ENCODE measurements around the gene GIMAP8.
"Not testable (repeated sequence)": the region's sequence is repeated elsewhere in the genome, so short reads cannot be mapped to it uniquely, and the experiment has no call there.

GRCh38 chr7:150457064-150457463 is 6.6 kb downstream of the GIMAP8 start:
- TF ChIP-seq CTCF (IDR thresholded peaks at IDR 0.05; ENCODE audit: low read length); EZH2 (optimal IDR thresholded peaks at IDR 0.05; ENCODE audit: low read depth, low read length): not testable (repeated sequence)
